Kasumi-1 (cell line): ENCODE measurements around the gene RABL3.
A peak's percentile ranks its signal among the peaks of the same experiment; 100 is the strongest.
"Not testable (repeated sequence)": the region's sequence is repeated elsewhere in the genome, so short reads cannot be mapped to it uniquely, and the experiment has no call there.

Source experiments
- DNase-seq, 2 experiments: peaks; one replicate each; lab custom pipeline; 2025; lab: John Stamatoyannopoulos, UW

The RABL3 gene, protein sequence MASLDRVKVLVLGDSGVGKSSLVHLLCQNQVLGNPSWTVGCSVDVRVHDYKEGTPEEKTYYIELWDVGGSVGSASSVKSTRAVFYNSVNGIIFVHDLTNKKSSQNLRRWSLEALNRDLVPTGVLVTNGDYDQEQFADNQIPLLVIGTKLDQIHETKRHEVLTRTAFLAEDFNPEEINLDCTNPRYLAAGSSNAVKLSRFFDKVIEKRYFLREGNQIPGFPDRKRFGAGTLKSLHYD

DNA sequence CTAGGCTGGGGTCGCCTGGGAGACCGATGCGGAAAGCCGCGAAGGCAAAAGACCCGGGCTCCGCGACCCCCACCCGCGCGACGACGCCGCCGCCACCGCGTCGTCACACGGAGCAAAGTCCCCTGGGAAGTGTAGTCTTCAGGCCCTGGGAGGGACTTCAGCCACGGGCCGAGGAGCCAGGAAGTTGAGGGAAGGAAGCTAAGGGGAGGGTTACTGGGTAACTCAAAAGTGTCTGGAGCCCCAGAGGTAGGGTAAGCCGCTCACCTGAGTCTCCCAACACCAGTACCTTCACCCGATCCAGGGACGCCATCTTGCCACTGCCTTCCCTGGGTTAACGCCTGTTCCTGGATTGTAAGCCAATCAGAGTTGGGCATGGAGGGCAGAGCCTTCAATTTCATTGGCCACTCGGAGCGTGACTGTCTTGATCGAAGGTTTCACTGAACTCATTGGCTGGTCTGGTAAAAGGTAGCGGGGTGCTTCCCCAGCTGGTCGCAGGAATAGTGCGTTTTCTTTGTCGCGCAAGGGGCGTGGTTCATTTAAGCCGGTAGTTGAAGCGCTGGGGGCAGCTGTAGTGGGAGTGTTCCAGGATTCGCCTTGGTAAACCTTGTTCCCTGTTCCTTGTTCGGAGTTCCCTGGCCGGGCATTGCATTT lies at the start of gene RABL3, which contains the start of gene GTF2E1:
TSS of gene RABL3 (minus strand) at position 319 of the 651 bp plus-strand sequence. CDS start at position 310, 9 bp downstream.
TSS of gene GTF2E1 (plus strand) at position 547 of the 651 bp plus-strand sequence. CDS start 7,809 bp downstream, outside the sequence.
- DNase-seq, result peak; percentile 100

DNA sequence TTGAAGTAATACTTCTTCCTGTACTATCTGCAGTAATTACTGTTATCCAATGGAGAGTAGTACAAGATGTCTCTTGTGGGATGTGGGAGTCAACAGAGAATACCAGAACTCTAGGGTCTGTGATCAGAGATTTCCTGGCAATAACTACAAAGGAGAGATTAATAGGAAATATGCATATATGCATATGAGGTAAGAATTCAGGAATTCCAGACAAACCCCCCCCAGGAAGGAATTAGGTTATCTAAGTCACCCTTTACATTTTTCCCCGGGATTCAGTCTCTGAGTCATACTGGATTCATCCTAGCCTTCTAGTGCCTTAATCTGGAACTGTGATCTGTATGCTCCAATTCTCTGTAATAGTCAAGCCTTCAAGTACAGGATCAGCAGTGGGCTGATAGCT lies 49.6 kb upstream of the RABL3 start:
- DNase-seq, result no peak

DNA sequence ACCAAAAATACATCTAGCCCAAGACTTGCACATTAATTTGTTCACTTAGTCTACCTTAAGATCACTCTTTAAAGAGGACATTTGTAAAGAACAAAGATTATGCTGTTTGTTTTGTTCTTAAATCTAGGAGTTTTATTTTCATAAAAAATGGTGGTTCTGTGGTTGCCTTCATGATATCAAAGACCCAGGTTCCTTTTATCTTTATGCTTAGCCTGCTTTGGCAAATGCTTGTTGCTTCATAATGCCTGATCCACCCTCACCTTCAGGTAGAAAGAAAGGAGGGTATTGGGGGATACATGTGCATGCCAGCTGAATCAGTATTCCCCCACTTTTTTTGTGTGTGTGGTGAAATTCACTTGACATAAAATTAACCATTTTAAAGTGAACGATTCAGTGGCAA lies 48.7 kb upstream of the RABL3 start:
- no peak for DNase-seq

DNA sequence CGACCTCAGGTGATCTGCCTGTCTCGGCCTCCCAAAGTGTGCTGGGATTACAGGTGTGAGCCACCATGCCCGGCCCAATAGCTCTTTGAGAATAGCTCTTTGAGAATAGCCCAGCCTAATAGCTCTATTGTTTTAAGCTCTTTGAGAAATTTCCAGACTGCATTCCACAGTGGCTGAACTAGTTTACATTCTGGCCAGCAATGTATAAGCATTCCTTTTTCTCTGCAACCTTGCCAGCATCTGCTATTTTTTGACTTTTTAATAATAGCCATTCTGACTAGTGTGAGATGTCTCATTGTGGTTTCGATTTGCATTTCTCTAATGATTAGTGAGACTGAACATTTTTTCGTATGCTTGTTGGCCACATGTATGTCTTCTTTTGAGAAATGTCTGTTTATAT lies 43.5 kb upstream of the RABL3 start:
- DNase-seq, result not testable (repeated sequence)

DNA sequence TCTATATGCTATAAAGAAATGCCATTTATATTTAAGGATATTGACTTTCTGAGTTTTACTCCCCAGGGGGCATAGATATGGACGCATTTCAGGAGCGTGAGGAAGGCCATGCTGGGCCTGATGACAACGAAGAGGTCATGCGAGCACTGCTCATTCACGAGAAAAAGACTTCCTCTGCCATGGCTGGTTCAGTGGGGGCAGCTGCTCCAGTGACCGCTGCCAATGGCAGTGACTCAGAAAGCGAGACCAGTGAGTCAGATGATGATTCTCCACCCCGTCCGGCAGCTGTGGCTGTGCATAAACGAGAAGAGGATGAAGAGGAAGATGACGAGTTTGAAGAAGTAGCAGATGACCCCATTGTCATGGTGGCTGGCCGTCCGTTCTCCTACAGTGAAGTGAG lies 38.7 kb upstream of the RABL3 start:
- DNase-seq, result no peak

DNA sequence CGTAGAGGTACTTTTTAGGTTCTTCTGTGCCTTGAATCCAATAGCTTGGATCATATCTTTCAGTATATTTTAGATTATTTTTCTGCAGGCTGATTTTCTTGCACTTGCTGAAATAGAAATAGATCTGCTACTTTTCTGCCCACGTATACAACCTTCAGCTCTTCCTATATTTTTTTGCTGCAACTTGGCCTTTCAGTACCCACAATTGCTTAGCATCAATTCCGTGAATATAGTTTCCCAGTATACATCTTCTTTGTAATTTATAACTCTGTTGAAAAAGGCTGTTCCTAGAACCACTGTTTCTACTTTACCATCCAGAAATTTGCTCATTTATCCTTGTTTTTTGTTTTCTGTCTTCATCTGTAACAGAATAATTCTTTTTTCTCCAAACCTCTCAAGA lies 36.5 kb upstream of the RABL3 start:
- no peak for DNase-seq

DNA sequence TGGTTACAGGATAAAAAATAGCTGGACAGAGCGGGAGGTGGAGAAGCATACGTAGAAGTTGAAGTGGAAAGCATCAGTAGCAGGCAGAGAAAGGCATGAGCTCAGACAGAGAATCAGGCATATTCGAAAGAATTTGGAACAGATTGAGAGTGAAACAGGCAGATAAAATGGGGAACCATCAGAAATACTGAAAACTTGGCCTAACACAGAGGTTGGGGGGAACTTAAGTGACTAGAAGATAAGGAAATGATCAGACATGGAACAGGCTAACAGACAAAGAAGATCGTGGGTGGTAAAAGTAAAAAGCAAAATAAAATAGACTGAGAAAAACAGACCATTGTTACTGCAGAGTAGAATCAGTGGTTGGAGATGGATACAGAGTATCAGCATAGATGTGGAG lies 33.1 kb upstream of the RABL3 start:
- no peak for DNase-seq

DNA sequence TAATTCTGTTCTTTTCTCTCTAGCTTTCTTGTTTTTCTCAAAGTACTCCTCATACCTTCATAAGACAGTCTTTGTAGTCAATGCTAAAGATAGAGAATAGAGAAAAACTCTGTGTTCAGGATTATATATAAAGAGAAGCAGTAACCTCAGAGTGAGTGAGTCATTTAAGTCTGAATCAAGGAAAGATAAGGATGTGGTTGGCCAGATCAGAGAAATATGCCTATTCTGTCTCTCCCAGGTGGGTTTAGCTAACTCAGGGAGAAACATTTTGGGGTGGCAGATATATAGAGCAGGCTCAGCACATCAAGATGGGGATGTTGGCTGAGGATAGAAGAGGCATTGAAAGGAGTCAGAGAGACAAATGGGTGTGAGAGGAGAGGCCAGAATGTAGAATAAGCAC lies 31.6 kb upstream of the RABL3 start:
- DNase-seq, result no peak

DNA sequence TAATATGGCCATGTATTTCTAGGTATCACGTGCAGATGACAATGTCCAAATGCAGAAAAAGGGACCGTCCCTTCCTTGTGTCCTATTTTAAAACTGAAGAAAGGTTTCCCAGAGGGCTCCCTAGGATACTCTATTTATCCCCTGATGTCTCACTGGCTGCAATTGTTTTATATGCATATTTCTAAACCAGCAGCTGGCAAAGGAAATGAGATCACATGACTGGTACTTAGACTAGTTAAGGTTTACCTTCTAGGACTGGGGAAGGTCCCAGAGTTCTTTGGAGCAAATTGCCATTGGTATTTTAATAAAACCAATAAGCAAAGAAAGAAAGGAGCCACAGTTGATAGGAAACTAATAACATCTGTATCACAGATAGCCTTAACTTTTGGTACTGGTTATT lies 29.8 kb upstream of the RABL3 start:
- no peak for DNase-seq

DNA sequence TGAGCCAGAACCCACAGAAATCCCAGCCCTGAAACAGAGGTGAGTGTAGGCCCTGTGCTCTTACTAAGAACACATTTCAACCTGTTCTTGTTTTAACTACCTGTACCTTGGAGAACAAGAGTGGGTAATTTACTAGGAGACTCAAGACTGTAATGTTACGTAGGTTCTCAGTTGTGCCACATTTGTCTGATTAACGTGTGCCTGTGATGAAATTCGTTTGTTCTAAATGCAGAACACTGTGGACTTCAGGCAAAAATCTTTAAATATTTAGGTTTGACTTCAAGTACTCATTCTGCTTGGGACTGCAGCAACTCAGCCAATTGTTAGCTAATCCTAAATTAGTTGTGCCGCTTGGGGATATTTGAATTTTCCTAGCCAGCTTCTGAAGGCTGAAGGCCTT lies 28.6 kb upstream of the RABL3 start:
- DNase-seq, result no peak

DNA sequence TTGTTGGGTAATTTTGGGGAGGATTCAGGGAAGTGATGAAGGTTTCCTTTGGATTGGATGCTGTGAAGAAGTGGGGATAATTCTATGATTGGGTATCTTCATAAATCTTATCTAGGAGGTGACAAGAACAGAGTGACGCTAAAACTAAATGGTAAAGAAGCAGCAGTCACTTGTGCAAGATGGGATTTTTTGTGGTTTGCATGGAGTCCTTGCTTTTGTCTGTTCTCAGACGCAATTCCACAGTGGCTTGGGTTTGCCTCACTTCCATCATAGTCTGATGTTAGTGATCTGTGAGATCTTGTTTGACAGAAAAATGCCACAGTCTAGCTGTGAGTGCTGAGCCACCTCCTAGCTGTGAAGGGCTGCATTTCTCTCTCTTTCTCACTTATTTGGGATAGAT lies 27.1 kb upstream of the RABL3 start:
- no peak for DNase-seq

DNA sequence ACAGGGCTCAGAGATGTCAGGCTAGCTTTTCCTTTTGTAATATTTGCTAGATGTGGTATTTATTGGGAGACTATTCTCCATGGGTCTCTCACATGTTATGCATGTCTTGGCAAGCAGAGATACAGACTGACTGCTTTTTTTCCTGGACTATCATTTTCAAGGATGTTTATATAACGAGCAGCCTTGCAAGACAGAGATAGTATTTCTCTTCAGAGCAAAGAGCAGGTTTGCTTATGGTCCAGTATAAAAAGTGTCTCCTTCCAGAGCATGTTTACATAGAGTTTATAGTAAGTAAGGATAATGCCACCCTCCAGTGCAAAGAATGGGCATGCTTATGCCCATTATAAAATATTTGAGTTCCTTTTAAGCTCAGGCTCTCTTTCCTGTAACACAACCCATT lies 24.8 kb upstream of the RABL3 start:
- no peak for DNase-seq

DNA sequence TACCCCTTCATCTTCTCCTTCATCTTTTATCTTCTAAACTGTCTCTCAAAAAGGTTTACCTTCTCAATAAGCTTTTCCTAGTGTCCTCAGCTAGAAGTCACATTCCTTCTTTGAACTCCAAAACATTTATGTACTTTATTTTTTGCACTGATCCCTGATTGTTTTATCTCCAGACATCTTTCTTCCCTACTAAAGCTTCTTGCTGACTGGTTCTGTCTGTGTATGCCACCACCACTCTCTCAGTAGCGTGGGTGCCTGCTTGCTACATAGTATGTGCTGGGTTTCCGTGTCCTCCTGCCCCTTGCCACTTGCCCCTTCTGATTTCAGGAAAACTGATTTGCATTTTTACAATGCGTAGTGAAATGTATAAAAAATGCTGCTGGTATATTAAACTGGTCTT lies 24.3 kb upstream of the RABL3 start:
- DNase-seq, result no peak

DNA sequence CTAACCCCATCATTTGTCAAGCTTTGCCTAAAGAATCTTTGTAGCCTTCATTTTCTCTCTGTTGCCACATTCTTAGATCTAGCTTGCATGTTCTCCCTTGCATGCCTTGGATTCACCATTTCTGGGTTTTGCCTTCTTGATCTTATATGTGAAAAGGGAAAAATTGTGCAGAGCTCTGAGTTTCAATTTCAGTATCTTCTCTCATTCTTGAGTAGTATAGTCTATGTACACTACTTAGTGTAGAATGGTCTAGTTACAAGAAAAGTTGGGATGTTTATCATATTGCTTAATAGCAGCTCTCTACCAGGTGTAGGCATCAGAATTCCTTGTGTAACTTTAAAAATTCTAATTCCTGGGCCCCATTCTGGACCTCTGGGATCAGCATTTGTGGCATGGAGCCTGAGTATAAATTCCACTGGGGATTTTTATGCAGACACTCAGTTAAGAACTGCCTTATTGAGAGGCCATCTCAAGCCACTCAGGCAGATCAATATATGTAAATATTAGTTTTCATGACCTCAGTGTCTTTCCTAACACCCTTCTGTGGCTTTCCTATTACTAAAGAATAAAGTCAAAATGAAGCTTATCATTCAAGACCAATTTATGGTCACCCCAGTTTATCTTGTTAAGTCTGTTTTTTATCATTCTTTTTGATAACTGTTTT lies 23.6 kb upstream of the RABL3 start:
- no peak for DNase-seq

DNA sequence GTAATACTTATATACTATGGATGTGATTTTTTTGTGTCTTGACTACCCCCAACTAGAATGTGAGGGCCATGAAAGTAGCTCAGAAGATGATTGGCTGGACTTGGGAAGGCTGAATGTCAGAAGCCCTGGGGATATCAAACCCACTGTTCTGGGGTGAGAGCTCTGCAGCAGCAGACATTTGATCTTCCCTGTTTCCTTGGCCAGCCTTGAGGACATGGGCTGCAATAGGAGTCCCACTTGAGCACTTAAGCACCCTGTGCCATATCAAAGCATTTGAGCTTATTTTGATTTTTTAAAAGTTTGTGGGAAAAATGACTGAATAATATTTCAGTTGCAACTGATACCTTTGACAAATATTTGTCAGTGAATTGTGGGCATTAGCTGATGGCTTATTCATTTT lies 21.9 kb upstream of the RABL3 start:
- DNase-seq, result no peak

DNA sequence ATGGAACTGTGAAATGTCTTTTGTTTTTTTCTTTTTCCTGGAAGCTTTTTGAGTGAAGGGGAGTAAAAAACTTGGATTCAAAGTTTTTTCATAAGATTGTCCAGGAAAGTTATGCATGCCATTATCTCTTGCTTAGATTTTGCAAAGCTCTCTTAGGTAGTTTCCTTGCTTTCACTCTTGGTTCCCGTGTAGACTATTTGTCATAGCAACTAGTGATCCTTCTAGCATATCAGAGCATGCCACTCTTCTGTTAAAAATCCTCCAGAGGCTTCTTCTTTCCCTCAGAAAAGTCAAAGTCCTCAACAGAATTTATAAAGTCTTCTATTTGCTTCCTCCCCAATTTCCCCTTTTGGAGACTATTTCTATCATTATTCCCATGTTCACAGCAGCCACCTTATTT lies 21.3 kb upstream of the RABL3 start:
- DNase-seq, result no peak

DNA sequence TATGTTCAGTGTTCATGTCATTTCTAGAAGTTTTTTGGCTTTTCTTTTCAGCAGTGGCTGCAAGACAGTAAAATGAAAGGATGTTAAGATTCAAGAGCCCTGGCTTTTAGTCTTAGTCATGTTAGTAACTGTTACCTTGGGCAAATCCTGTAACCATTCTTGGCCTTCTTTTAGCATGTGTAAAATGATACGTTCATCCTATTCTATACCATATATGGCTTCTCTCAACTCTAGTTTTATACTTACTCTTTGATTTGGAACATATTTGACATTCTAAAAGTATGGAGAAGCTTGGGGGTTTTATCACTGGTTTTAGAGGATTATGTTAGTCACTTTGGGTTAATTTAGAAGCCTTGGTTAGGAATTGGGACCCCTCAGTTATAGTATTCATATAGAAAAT lies 20.3 kb upstream of the RABL3 start:
- DNase-seq, result no peak

DNA sequence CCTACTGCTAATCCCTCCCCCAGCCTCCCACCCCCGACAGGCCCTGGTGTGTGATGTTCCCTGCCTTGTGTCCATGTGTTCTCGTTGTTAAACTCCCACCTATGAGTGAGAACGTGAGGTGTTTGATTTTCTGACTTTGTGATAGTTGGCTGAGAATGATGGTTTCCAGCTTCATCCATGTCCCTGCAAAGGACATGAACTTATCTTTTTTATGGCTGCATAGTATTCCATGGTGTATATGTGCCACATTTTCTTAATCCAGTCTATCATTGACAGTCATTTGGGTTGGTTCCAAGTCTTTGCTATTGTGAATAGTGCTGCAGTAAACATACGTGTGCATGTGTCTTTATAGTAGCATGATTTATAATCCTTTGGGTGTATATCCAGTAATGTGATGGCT lies 16.2 kb upstream of the RABL3 start:
- not testable (repeated sequence) for DNase-seq

DNA sequence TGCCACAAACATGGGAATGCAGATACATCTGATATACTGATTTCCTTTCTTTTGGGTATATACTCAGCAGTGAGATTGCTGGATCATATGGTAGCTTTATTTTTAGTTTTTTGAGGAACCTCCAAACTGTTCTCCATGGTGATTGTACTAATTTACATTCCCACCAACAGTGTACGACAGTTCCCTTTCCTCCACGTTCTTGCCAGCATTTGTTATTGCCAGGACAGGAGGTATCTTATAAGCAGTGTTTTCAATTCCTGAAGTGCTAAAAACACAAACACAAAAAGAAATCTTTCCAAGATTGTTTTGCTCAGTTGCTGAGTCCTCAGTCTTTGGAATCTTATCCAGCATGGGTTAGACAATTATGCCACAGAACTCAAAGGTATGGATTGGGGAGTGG lies 13.7 kb upstream of the RABL3 start:
- DNase-seq, result no peak

DNA sequence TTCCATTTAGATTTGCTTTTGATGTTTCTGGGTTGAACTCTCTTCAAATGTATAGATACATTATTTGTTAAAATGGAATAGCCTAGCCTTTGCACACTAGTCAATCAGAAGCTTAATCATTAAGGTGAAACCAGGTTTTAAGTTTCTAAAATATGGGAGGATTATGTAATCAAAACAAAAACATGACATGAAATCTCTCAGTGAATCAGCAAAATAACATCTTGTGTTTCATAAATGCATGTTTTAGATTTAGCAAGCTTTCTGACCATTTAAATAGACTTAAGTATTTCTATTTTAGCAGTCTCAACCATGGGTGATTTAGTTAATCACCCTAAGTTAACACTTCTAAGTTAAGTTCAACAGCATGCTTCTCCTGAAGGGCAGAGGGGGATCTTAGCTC lies 11.5 kb upstream of the RABL3 start:
- no peak for DNase-seq

DNA sequence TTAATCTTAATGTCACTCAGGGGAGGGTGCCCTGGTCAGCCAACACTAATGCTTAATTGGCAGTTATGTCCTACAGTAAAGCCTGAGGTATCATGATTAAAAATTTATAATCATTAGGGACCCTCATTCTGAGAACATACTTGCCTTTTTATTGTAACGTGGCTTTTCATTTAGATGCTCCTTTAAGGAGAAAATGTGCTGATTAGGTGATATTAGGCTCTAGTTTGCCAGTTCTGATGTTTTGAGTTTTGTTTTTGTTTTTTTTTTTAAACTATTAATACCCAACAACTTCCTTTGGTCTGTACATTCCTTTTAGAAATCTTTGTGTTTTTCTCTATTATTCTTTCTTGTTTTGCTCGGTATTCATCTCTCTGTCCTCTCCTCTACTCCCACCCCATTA lies 10.5 kb upstream of the RABL3 start:
- no peak for DNase-seq

DNA sequence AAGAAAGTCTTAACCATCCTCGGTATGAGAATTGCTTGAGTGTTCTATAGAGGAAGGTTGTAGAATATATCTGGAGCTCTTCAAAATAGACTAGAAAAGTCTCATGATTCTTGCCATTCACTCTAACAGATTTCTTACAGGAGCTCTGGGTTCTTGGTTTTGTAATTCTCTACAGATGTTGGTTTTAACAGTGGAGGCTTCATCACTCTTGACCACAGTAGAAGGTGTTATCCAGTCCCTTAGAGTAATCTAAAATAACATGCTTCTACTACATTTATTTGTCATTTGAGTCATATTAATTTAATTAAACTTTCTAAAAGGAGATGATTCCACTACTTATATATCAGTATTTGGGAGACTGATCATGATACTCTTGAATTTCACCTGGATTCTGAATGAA lies 9.9 kb upstream of the RABL3 start:
- DNase-seq, result no peak

DNA sequence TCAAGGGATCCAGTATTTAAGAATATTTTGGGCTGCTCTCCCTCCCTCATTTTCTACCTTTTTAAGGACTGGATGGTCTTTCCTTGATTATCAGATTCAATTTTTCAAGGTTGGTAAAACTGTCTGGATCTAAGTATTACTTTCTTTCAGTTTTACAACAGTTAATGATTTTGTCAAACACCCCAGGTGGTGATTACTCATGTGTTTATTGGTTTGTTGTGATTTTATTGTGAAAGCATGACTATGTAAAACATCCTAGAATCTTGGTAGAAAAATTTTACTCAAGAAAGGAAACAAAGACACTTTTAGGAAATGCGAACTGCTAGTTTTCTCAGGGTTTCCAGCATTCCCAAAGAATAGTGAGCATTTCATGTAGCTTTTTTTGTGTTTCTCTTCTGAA lies 7.5 kb upstream of the RABL3 start:
- no peak for DNase-seq

DNA sequence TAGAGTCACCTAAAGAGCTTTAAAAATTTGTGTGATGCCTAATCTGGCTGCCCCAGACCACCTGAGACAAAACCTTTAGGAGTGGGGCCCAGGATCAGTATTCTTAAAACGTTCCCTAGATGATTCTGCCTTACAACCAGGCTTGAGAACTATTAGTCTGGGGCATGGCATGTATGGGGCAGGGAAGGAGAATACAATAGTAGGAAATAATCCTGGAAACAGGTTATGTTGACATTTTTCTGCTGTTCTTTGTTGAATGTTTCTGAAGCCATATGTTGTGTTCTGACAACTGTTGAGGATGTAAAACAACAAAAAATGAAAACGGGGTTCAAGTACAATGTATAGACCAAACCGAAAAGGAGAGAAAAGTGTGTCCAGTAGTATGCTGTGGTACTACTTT lies 3.1 kb upstream of the RABL3 start:
- DNase-seq, result no peak
